K562 (cell line): Measurements from ENCODE around the gene DND1. TPM values are rescaled to one million over a fixed set of nuclear protein-coding genes. Genes with fewer than 3 reads are reported as not detected.

Source experiments
- ATF1 ChIP-seq, 2 experiments: fragments of 450-650 bp in 1 of 2; IDR thresholded peaks; 2 replicates each; pipeline ENCODE4 v1.6.1; 2016; ENCODE audit warnings: missing compliant biosample characterization in 1 of 2, missing genetic modification characterization in 1 of 2
- C11orf30 ChIP-seq: fragments of 450-650 bp; IDR thresholded peaks from 2 replicates; pipeline ENCODE4 v1.6.1; 2016; ENCODE audit warnings: low read depth, mild to moderate bottlenecking
- CEBPZ ChIP-seq: fragments of 150-350 bp; IDR thresholded peaks from 2 replicates; pipeline ENCODE4 v1.6.1; 2014; ENCODE audit warnings: low read depth, mild to moderate bottlenecking, low read length, borderline replicate concordance
- GABPB1 ChIP-seq: sonication (generic); formaldehyde crosslinking; IDR thresholded peaks from 2 replicates; pipeline ENCODE4 v1.8.0; 2022; ENCODE audit warnings: mild to moderate bottlenecking, missing genetic modification reagents
- HNRNPUL1 ChIP-seq: fragments of 200-400 bp; formaldehyde crosslinking; IDR thresholded peaks from 2 replicates; pipeline ENCODE4 v1.6.1; 2017; ENCODE audit warnings: low read length
- MLLT1 ChIP-seq, 2 experiments: fragments of 450-650 bp; IDR thresholded peaks; 2 replicates each; pipeline ENCODE4 v1.6.1; 2016
- NR2C2 ChIP-seq, 2 experiments: fragments of 200-800 bp in 1 of 2; sonication (Bioruptor generic) in 1 of 2; sonication (generic) in 1 of 2; formaldehyde crosslinking in 1 of 2; IDR thresholded peaks; 2 replicates each; pipeline versions ENCODE4 v1.6.1 to v1.8.0; 2016 to 2022; ENCODE audit warnings: mild to moderate bottlenecking in 1 of 2, missing compliant biosample characterization in 1 of 2, missing genetic modification characterization in 1 of 2, missing genetic modification reagents in 1 of 2
- PML ChIP-seq: IDR thresholded peaks from 2 replicates; pipeline ENCODE4 v1.6.1; 2012; ENCODE audit warnings: low read length, inconsistent platforms
- RNF219 ChIP-seq: fragments of 250-450 bp; sonication (Bioruptor Pico); IDR thresholded peaks from 2 replicates; pipeline ENCODE4 v1.5.0; 2022; ENCODE audit warnings: mild to moderate bottlenecking
- TEAD4 ChIP-seq, 2 experiments: sonication (generic) in 1 of 2; formaldehyde crosslinking in 1 of 2; IDR thresholded peaks; 2 replicates each; pipeline versions ENCODE4 v1.6.1 to v1.8.0; 2012 to 2022; ENCODE audit warnings: borderline replicate concordance in 1 of 2, inconsistent platforms in 1 of 2, low read length in 1 of 2, mild to moderate bottlenecking in 1 of 2, missing genetic modification reagents in 1 of 2
- TFAP4 ChIP-seq: sonication (generic); formaldehyde crosslinking; IDR thresholded peaks from 2 replicates; pipeline ENCODE4 v1.8.0; 2022; ENCODE audit warnings: missing genetic modification reagents, mild to moderate bottlenecking, moderate library complexity, borderline replicate concordance
- USF1 ChIP-seq: sonication (generic); formaldehyde crosslinking; IDR thresholded peaks from 2 replicates; pipeline ENCODE4 v1.9.0; 2022; ENCODE audit warnings: mild to moderate bottlenecking, missing genetic modification reagents
- ZBTB43 ChIP-seq: sonication (generic); formaldehyde crosslinking; IDR thresholded peaks from 2 replicates; pipeline ENCODE4 v1.8.0; 2023; ENCODE audit warnings: mild to moderate bottlenecking, missing genetic modification reagents
- ZKSCAN8 ChIP-seq: fragments of 200-800 bp; sonication (Bioruptor generic); IDR thresholded peaks from 2 replicates; pipeline ENCODE4 v1.6.1; 2016; ENCODE audit warnings: missing genetic modification characterization, missing compliant biosample characterization
- ZNF79 ChIP-seq: fragments of 250-450 bp; sonication (Bioruptor Pico); IDR thresholded peaks from 2 replicates; pipeline ENCODE4 v1.4.0; 2020; ENCODE audit warnings: low read depth, mild to moderate bottlenecking, moderate library complexity
- polyA plus RNA-seq, 8 experiments: library from polyadenylated mRNA; depleted of rRNA in 4 of 8; stranded (reverse) in 5 of 8; unstranded in 3 of 8; fragments of >200 nt; fragmentation: Nextera tagmentation in 2 of 8; fragmentation: Illumina TruSeq in 1 of 8; extraction: Ambion mirVana in 2 of 8; extraction: Trizol in 1 of 8; gene quantifications; 2 replicates each; pipeline versions ENCODE4 v1.2.1 to v1.2.3, GENCODE V29; 2011 to 2014; ENCODE audit warnings: inconsistent platforms in 1 of 8, missing spikeins in 1 of 8
- total RNA-seq, 7 experiments: library from RNA; depleted of rRNA in 6 of 7; stranded (reverse); fragments of >200 nt in 6 of 7; fragmentation: Illumina TruSeq in 2 of 7; extraction: Trizol in 2 of 7; gene quantifications; 2 replicates each; pipeline versions ENCODE4 v1.2.1 to v1.2.3, GENCODE V29; 2011 to 2021; ENCODE audit warnings: low replicate concordance in 1 of 7

Gene DND1
- total and polyA plus RNA-seq, 9 of the 15 experiments (the other 6 are each of a cell fraction or from before 2014, with no cell fraction given) = 0.37 to 2.0 (median 0.90) TPM; not detected in 3

GRCh38 chr5:140710899-140711552 is 37.6 kb upstream of the DND1 start (continued):
- 0 out of 2 replicates have a peak, but pooled peaks have one; percentile 15 for TF ChIP-seq CEBPZ
- TF ChIP-seq GABPB1 (CRISPR knock-in tag) = peak; percentile 36; the same call in 1 of the 2 replicates
- TF ChIP-seq RNF219 (CRISPR knock-in tag) = no peak
- TF ChIP-seq C11orf30 = peak; percentile 98
- 0 out of 2 replicates have a peak, but pooled peaks have one; percentile 47 for TF ChIP-seq ZKSCAN8
- peak in 1 of 2 experiments; percentile 41; a peak in 2 of 4 replicates for TF ChIP-seq MLLT1 (IDR thresholded peaks at IDR 0.05)
- TF ChIP-seq HNRNPUL1 = no peak
- TF ChIP-seq ZBTB43 (CRISPR knock-in tag) = no peak
- TF ChIP-seq ATF1 (CRISPR knock-in tag; IDR thresholded peaks at IDR 0.05) = no peak
- peak; percentile 98 for TF ChIP-seq ATF1 (tag; IDR thresholded peaks at IDR 0.05)
- TF ChIP-seq TEAD4 (IDR thresholded peaks at IDR 0.05; ENCODE audit: low read length) = peak; percentile 82
- TF ChIP-seq TEAD4 (CRISPR knock-in tag; IDR thresholded peaks at IDR 0.05; ENCODE audit: borderline replicate concordance) = no peak
- no peak for TF ChIP-seq ZNF79 (CRISPR knock-in tag)
- peak; percentile 11; the same call in 1 of the 2 replicates for TF ChIP-seq NR2C2 (CRISPR knock-in tag; IDR thresholded peaks at IDR 0.05)
- TF ChIP-seq NR2C2 (tag; IDR thresholded peaks at IDR 0.05) = peak; percentile 46; the same call in 1 of the 2 replicates
- peak; percentile 84 for TF ChIP-seq TFAP4
- TF ChIP-seq USF1 (CRISPR knock-in tag) = no peak
- 0 out of 2 replicates have a peak, but pooled peaks have one; percentile 62 for TF ChIP-seq PML
